Type B pancreatic cell (in vitro differentiated cells): ENCODE results near the gene APBA1. TPM values are rescaled to one million over a fixed set of nuclear protein-coding genes. Genes with fewer than 3 reads are reported as not detected.

ENCODE experiments used
- DNase-seq: peaks from one replicate; pipeline ENCODE4 v3.0.0; 2021; ENCODE audit warnings: mixed read lengths; ENCODE audit not compliant: unreplicated experiment; ENCODE audit errors: extremely low spot score
- H3K27ac Mint-ChIP-seq: 2 replicates; pipeline ENCODE4 v1.8.0; 2021; ENCODE audit warnings: mild to moderate bottlenecking, mixed read lengths
- H3K27me3 Mint-ChIP-seq: 2 replicates; pipeline ENCODE4 v1.8.0; 2021; ENCODE audit warnings: mixed read lengths
- H3K36me3 Mint-ChIP-seq: 2 replicates; pipeline ENCODE4 v1.8.0; 2021; ENCODE audit warnings: mixed read lengths
- H3K4me1 Mint-ChIP-seq: one replicate; pipeline ENCODE4 v1.8.0; 2021; ENCODE audit warnings: mixed read lengths; ENCODE audit not compliant: unreplicated experiment
- H3K4me3 Mint-ChIP-seq: 2 replicates; pipeline ENCODE4 v1.8.0; 2021; ENCODE audit warnings: mild to moderate bottlenecking, mixed read lengths
- H3K9me3 Mint-ChIP-seq: 2 replicates; pipeline ENCODE4 v1.8.0; 2021; ENCODE audit warnings: mixed read lengths
- total RNA-seq: library from RNA; stranded (reverse); gene quantifications from 2 replicates; pipeline ENCODE4 v1.2.1, GENCODE V29; 2021; ENCODE audit warnings: low replicate concordance
- TF ChIP-seq, protein P1 (sequence below): fragments of 200-600 bp; sonication (generic); conservative IDR thresholded peaks from 2 replicates; pipeline ENCODE4 v1.5.0; 2021; ENCODE audit warnings: antibody characterized with exemption, mild to moderate bottlenecking

APBA1 gene
- total RNA-seq, 1 donor from 2014 or later, result 6.3 TPM

- H3K4me1 Mint-ChIP-seq, result peaks cover 14% of the 10 kb centered on the region
- peaks cover 28% of the 10 kb centered on the region for H3K27me3 Mint-ChIP-seq
Observed at GRCh38 chr9:69382135-69382534, 290.0 kb downstream of the APBA1 start.

GRCh38 chr9:69380811-69381210 lies 291.4 kb downstream of the APBA1 start:
- DNase-seq, result no peak
- H3K9me3 Mint-ChIP-seq, result no peaks in the 10 kb centered on the region
- H3K36me3 Mint-ChIP-seq, result no peaks in the 10 kb centered on the region
- H3K27me3 Mint-ChIP-seq, result peaks cover 38% of the 10 kb centered on the region
- TF ChIP-seq, protein P1, sequence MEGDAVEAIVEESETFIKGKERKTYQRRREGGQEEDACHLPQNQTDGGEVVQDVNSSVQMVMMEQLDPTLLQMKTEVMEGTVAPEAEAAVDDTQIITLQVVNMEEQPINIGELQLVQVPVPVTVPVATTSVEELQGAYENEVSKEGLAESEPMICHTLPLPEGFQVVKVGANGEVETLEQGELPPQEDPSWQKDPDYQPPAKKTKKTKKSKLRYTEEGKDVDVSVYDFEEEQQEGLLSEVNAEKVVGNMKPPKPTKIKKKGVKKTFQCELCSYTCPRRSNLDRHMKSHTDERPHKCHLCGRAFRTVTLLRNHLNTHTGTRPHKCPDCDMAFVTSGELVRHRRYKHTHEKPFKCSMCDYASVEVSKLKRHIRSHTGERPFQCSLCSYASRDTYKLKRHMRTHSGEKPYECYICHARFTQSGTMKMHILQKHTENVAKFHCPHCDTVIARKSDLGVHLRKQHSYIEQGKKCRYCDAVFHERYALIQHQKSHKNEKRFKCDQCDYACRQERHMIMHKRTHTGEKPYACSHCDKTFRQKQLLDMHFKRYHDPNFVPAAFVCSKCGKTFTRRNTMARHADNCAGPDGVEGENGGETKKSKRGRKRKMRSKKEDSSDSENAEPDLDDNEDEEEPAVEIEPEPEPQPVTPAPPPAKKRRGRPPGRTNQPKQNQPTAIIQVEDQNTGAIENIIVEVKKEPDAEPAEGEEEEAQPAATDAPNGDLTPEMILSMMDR, result no peak
- no peak overlapping the region for H3K4me3 Mint-ChIP-seq
- peaks cover 14% of the 10 kb centered on the region for H3K4me1 Mint-ChIP-seq
- H3K27ac Mint-ChIP-seq, result no peak overlapping the region

More at GRCh38 chr9:69382135-69382534, 290.0 kb downstream of the APBA1 start:
- H3K9me3 Mint-ChIP-seq, result no peaks in the 10 kb centered on the region
- no peak overlapping the region for H3K4me3 Mint-ChIP-seq
- no peak for DNase-seq
- no peaks in the 10 kb centered on the region for H3K36me3 Mint-ChIP-seq
- no peak overlapping the region for H3K27ac Mint-ChIP-seq
- TF ChIP-seq, protein P1, result no peak

DNA sequence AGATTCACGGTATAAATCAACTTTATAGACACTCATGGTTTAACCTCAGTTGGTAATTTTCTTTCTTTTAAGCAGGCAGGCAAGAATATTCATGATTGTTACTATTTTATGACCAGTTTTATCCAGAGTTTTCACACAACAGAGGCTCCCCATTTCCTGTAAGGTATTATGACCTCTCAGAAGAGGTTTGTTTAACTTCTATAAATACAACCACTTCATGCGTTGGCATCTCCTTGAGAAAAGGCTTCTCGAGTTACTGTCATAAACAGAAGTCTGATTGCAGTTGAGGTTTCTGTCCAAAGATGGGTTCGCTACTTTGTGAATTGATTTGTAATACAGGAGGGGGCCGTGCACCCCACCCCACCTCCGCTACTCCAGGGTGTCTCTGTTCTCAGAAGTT lies 291.9 kb downstream of the APBA1 start:
- Mint-ChIP-seq H3K27ac (no peak overlapping the region), H3K4me3 (no peak overlapping the region), H3K9me3 (no peaks in the 10 kb centered on the region), H3K36me3 (no peaks in the 10 kb centered on the region), H3K4me1 (peaks cover 14% of the 10 kb centered on the region), H3K27me3 (peaks cover 36% of the 10 kb centered on the region)
- no peak for DNase-seq
- TF ChIP-seq, protein P1, result no peak

DNA sequence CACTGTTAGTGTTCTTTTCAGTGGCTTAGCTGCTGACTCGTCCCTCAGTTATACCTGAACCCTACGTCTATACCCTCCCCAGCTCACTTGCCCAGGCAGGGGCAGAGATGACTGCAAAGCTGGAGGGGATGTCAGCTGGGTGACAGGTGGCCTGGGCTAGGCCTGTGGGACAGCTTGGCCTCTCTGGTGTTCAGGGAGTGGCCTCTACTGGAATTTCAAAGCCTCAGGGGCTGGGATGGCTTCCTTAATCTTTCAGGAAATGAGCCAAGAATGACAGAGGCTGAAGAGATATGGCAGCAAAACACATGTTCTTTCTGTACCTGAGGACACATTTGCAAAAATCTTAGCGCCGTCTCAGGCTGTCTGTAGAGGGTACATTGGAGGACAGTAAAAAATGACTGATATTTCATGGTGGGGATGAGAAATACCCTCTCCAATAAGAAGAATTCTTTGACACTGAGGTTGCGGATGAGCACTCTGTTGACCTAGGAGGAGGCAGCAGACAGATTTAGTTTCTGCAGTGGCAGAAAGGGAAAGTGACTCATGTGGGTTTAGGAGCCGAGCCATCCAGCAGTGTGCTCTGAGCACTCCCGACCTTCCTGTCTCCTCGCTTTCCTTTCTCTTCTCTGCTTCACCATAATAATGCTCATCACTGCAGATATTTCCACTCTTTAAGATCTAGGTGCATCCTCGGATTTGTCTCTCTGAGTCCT lies 292.7 kb downstream of the APBA1 start:
- Mint-ChIP-seq H3K27ac (peak overlapping the region; percentile 26), H3K4me1 (peaks cover 14% of the 10 kb centered on the region), H3K36me3 (no peaks in the 10 kb centered on the region), H3K27me3 (peaks cover 42% of the 10 kb centered on the region), H3K9me3 (no peaks in the 10 kb centered on the region), H3K4me3 (no peak overlapping the region)
- no peak for DNase-seq
- TF ChIP-seq, protein P1, result no peak

DNA sequence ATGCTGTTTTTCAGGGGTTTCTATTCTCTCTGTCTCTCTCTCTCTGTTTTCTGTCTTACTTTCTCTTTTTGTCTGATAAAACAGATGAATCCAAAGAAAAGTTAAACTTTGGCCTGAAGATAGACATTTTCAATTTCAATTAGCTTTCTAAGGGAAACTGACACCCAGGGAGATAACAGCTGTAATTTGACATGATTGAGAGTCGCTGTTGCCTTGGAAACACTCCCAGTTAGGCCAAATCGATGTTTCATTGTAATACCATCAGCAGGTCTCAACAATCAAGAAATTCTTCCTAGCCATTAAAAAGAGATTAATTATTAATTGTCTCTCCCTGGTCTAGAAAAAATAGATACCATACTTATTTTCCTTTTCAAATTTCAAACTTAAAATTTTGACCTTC lies 294.2 kb downstream of the APBA1 start:
- Mint-ChIP-seq H3K4me3 (no peak overlapping the region), H3K27me3 (peaks cover 37% of the 10 kb centered on the region), H3K9me3 (no peaks in the 10 kb centered on the region), H3K4me1 (peaks cover 14% of the 10 kb centered on the region), H3K27ac (no peak overlapping the region), H3K36me3 (no peaks in the 10 kb centered on the region)
- no peak for DNase-seq
- TF ChIP-seq, protein P1, result no peak

Other genes starting within 250 kb of the APBA1 start
- 35.9 and 52.9 TPM in 2 replicates for gene PTAR1, start 87.6 kb upstream of the APBA1 start, total RNA-seq
- 1.2 and 3.4 TPM in 2 replicates for gene CFAP95, start 148.4 kb upstream of the APBA1 start, total RNA-seq